Astrocyte of the cerebellum (primary cell): ENCODE results near the gene HMMR.
A peak's percentile ranks its signal among the peaks of the same experiment; 100 is the strongest.

Experiments
- DNase-seq: peaks from one replicate; pipeline ENCODE4 v3.0.0-alpha.2; 2011; ENCODE audit warnings: low read depth
- H3K4me3 ChIP-seq: 2 replicates; pipeline ENCODE4 v1.5.1; 2011; ENCODE audit warnings: mild to moderate bottlenecking, low read depth, low read length, moderate library complexity
- in situ Hi-C: cut with HindIII; loops from 2 replicates; pipeline ENCODE4 v1.10.0; 2017; ENCODE audit warnings: low sequenced_read_pairs
- TF ChIP-seq, protein P1 (sequence below): IDR thresholded peaks from 2 replicates; pipeline ENCODE4 v1.5.1; 2012; ENCODE audit warnings: low read length, low read depth, moderate library complexity, mild to moderate bottlenecking; ENCODE audit errors: missing control alignments

The HMMR gene

DNA sequence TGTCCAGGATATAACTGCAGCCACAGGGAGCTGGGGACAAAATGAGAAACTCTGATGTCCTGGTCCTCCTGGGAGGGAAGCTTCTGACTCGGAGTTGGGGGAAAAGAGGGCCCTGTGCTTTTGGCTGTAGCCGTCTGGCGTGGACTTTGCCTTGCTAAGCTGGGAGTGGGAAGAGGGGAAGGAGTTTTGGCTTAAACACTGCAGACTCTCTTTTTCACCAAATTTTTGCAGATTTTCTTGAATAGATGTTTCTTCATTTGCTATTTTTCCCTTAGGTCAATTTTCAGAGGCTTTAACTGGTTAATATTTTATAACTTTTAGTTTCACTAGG lies 29.3 kb downstream of the HMMR start:
- TF ChIP-seq, protein P1, sequence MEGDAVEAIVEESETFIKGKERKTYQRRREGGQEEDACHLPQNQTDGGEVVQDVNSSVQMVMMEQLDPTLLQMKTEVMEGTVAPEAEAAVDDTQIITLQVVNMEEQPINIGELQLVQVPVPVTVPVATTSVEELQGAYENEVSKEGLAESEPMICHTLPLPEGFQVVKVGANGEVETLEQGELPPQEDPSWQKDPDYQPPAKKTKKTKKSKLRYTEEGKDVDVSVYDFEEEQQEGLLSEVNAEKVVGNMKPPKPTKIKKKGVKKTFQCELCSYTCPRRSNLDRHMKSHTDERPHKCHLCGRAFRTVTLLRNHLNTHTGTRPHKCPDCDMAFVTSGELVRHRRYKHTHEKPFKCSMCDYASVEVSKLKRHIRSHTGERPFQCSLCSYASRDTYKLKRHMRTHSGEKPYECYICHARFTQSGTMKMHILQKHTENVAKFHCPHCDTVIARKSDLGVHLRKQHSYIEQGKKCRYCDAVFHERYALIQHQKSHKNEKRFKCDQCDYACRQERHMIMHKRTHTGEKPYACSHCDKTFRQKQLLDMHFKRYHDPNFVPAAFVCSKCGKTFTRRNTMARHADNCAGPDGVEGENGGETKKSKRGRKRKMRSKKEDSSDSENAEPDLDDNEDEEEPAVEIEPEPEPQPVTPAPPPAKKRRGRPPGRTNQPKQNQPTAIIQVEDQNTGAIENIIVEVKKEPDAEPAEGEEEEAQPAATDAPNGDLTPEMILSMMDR, result no peak
- in situ Hi-C loops, result no loop called here
- no peak for DNase-seq
- H3K4me3 ChIP-seq, result no peak overlapping the region

DNA sequence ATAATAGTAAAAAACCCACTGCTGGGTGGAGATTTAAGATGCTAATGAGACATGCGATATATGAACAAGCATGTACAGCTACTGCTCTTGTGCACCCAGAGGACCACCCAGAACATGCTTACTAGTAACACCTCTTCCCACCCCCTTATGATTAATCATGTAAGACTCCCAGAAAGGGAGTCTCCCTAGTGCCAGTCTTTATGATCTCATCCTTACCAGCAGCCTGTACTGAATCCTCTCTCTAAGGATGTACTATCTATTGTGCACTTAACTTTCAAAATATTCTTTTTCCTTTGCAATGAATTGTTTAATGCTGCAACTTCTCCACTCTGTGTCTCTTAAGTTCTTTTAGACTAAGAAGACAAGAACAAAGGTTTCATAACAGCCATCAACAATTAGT lies 35.9 kb downstream of the HMMR start:
- in situ Hi-C loops, result no loop called here
- no peak overlapping the region for H3K4me3 ChIP-seq
- TF ChIP-seq, protein P1, result no peak
- no peak for DNase-seq

DNA sequence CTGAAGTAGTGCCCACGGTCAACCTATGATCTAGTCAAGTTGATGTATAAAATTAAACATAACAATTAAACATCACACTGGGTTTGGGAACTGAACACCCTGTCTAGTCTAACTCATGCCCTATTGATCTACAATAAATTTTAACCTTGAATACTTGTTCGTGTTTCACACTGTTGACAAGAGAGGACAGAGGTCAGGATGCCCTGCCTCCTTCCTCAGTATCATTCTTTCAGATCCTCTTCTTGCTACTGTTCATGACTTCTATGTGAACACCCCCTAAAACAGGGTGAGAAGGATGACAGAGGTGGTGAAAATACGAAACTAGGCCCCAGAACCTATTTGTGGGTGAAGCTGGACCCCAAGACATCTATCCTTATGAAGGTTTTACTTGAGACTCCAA lies 36.9 kb downstream of the HMMR start:
- in situ Hi-C loops, result no loop called here
- no peak overlapping the region for H3K4me3 ChIP-seq
- TF ChIP-seq, protein P1, result no peak
- no peak for DNase-seq

DNA sequence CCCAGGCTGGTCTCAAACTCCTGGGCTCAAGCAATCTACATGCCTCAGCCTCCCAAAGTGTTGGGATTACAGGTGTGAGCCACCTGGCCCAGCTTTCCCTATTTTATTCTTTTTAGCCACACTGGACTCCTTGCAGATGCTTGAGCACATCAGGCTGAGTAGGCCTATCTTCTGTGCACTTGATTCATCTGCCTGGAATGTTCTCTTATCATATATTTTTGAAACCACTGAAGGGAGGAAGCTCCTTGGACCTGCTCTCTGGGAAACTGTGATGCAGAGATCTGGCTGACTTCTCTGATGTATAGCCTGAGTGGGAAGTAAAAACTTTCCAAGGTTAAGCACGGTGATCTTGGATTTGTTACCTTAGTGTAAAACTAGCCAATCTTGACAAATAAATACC lies 38.5 kb downstream of the HMMR start:
- TF ChIP-seq, protein P1, result no peak
- no peak overlapping the region for H3K4me3 ChIP-seq
- no peak for DNase-seq
- in situ Hi-C loops, result no loop called here

GRCh38 chr5:163502521-163502920 lies 42.1 kb downstream of the HMMR start:
- in situ Hi-C loops, result no loop called here
- no peak for DNase-seq
- peak overlapping the region; percentile 85 for H3K4me3 ChIP-seq
- TF ChIP-seq, protein P1, result no peak

GRCh38 chr5:163503106-163504078 lies 43.0 kb downstream of the HMMR start:
- in situ Hi-C loops, result no loop called here
- TF ChIP-seq, protein P1, result peak; percentile 48
- H3K4me3 ChIP-seq, result peak overlapping the region; percentile 85
- DNase-seq, result no peak
